Psoas muscle (tissue), 8 donors: ENCODE data around the gene APCDD1. TPM values are rescaled to one million over a fixed set of nuclear protein-coding genes. Genes with fewer than 3 reads are reported as not detected.

Source experiments
- ATAC-seq, 4 donors: fragments of 200-7000 bp; cut with Tn5 transposase; one replicate each; pipeline ENCODE4 v1.9.1; 2020; ENCODE audit warnings: moderate library complexity in 3 of 4, mild to moderate bottlenecking in 2 of 4
- DNase-seq, 2 donors: peaks; one replicate each; pipeline ENCODE4 v3.0.0-alpha.2; 2020
- H3K27ac ChIP-seq: fragments of 200-600 bp; one replicate; pipeline ENCODE4 v1.8.0; 2022
- H3K27me3 ChIP-seq, 3 donors: fragments of 200-600 bp in 1 of 3; one replicate each; pipeline versions ENCODE4 v1.6.1 to v1.8.0; 2013 to 2022; ENCODE audit warnings: low read length in 2 of 3, mild to moderate bottlenecking in 2 of 3, moderate library complexity in 1 of 3; ENCODE audit not compliant: insufficient read depth in 3 of 3
- H3K36me3 ChIP-seq, 2 donors: fragments of 200-600 bp in 1 of 2; one replicate each; pipeline versions ENCODE4 v1.6.1 to v1.8.0; 2013 to 2022; ENCODE audit warnings: low read depth in 1 of 2, mild to moderate bottlenecking in 1 of 2, moderate library complexity in 1 of 2; ENCODE audit not compliant: insufficient read depth in 1 of 2
- H3K4me1 ChIP-seq: fragments of 200-600 bp; one replicate; pipeline ENCODE4 v1.8.0; 2022
- H3K4me3 ChIP-seq: fragments of 200-600 bp; one replicate; pipeline ENCODE4 v1.8.0; 2022; ENCODE audit warnings: mild to moderate bottlenecking
- H3K9me3 ChIP-seq: fragments of 200-600 bp; one replicate; pipeline ENCODE4 v1.8.0; 2022
- CTCF ChIP-seq: fragments of 200-600 bp; IDR thresholded peaks from one replicate; pipeline ENCODE4 v1.8.0; 2022; ENCODE audit warnings: antibody characterized with exemption
- WGBS, 3 donors: extraction: QIAGEN DNeasy Blood & Tissue Kit; methylation state at CpG; one replicate each; pipeline versions ENCODE4 v1.1.6 to v1.1.7; 2013; 5-methylcytosine and 5-hydroxymethylcytosine counted together
- intact Hi-C, 2 donors: fragments of 100-400 bp; cut with DNase I; formaldehyde crosslinking; loops; one replicate each; pipeline versions ENCODE4 v1.11.0 to v1.14.2; 2022
- polyA plus RNA-seq, 3 donors: library from polyadenylated mRNA; stranded (reverse); fragments of 200-250 nt; gene quantifications; one replicate each; pipeline ENCODE4 v1.2.3, GENCODE V29; 2013
- total RNA-seq, 4 donors: library from RNA; stranded (reverse); fragmentation: NEBNext Ultra II Directional in 2 of 4; extraction: Animal tissue kit (Norgen Biotek cat#: 25700) in 2 of 4; gene quantifications; one replicate each; pipeline versions ENCODE4 v1.2.1 to v1.2.4, GENCODE V29; 2021 to 2023
- donor health status: healthy with polysubstance abuse.
- donor health status: DM: no; HTN: no; CAD: no; lungs with moderate emphysema.
- donor health status: Bipolar disorder and iron deficiency.
- donor health status: healthy.
- donor health status: DM: yes; HTN: yes; CAD: no.
- donor health status: DM: no; HTN: no; CAD: no.
- donor health status: DM: no; HTN: no; CAD: no.
- donor health status: DM: yes; HTN: yes; CAD: no.

The APCDD1 gene
- total and polyA plus RNA-seq, 7 donors: 1.4 to 47.0 (median 6.3) TPM

- no peak for DNase-seq
- no peak for TF ChIP-seq CTCF
- no peak overlapping the region for H3K27ac ChIP-seq
- no peak for ATAC-seq
- no peak overlapping the region for H3K4me3 ChIP-seq
- peaks cover 0 to 6% (median 2%) of the 10 kb centered on the region in 3 donors for H3K27me3 ChIP-seq
- H3K36me3 ChIP-seq: no peaks in the 10 kb centered on the region
- 94 to 99% (median 95%) methylated on average over 17 of the region's 17 CpGs for WGBS, 3 donors
- peaks cover 4% of the 10 kb centered on the region for H3K4me1 ChIP-seq
- intact Hi-C loops: no loop called here
- no peaks in the 10 kb centered on the region for H3K9me3 ChIP-seq
These were observed 19.9 kb downstream of the APCDD1 start for GRCh38 chr18:10474309-10474708.

GRCh38 chr18:10475276-10475653, 20.8 kb downstream of the APCDD1 start:
- intact Hi-C loops: no loop called here
- Histone ChIP-seq H3K27ac (no peak overlapping the region), H3K36me3 (no peaks in the 10 kb centered on the region), H3K4me3 (no peak overlapping the region), H3K27me3 (peaks cover 0 to 6% (median 2%) of the 10 kb centered on the region in 3 donors), H3K4me1 (peaks cover 4% of the 10 kb centered on the region), H3K9me3 (no peaks in the 10 kb centered on the region)
- no peak for ATAC-seq
- 86 to 89% (median 89%) methylated on average over 3 of the region's 3 CpGs for WGBS, 3 donors
- no peak for DNase-seq
- TF ChIP-seq CTCF: no peak

- Histone ChIP-seq H3K4me3 (no peak overlapping the region), H3K27me3 (peaks cover 0 to 6% (median 2%) of the 10 kb centered on the region in 3 donors), H3K4me1 (peaks cover 4% of the 10 kb centered on the region), H3K27ac (no peak overlapping the region), H3K36me3 (no peaks in the 10 kb centered on the region), H3K9me3 (no peaks in the 10 kb centered on the region)
- WGBS, 3 donors: 73 to 79% (median 77%) methylated on average over 14 to 15 of the region's 15 CpGs
- DNase-seq (no peak), ATAC-seq (no peak)
- no peak for TF ChIP-seq CTCF
- intact Hi-C loops: no loop called here
These were observed 21.3 kb downstream of the APCDD1 start for GRCh38 chr18:10475654-10476291.

GRCh38 chr18:10476338-10476791, 21.9 kb downstream of the APCDD1 start:
- TF ChIP-seq CTCF: no peak
- intact Hi-C loops: no loop called here
- no peaks in the 10 kb centered on the region for H3K9me3 ChIP-seq
- no peak overlapping the region for H3K27ac ChIP-seq
- H3K4me1 ChIP-seq: peaks cover 4% of the 10 kb centered on the region
- WGBS, 3 donors: 51 to 54% (median 53%) methylated on average over 9 of the region's 9 CpGs
- ATAC-seq (no peak), DNase-seq (no peak)
- no peaks in the 10 kb centered on the region for H3K36me3 ChIP-seq
- no peak overlapping the region for H3K4me3 ChIP-seq
- peaks cover 0 to 6% (median 2%) of the 10 kb centered on the region in 3 donors for H3K27me3 ChIP-seq
